ENCODE results near the gene GFRA3.

GRCh38 chr5:138224712-138225111, 49.7 kb downstream of the GFRA3 start:
- TF ChIP-seq CTCF (IDR thresholded peaks at IDR 0.05): no peak
- TF ChIP-seq POLR2A (IDR thresholded peaks at IDR 0.05): no peak

All from uterus (tissue), 2 donors.